ENCODE data around the gene NKIRAS1.

NKIRAS1 gene

GRCh38 chr3:23894254-23895061, 22.3 kb downstream of the NKIRAS1 start:
- Histone ChIP-seq H3K9me3 (ENCODE audit: control insufficient read depth, insufficient read depth, low read depth, low read length) (no peaks in the 10 kb centered on the region), H3K4me1 (ENCODE audit: control insufficient read depth, insufficient read depth, low read length) (no peaks in the 10 kb centered on the region), H3K4me3 (ENCODE audit: low read depth, low read length) (no peak overlapping the region), H3K36me3 (ENCODE audit: control insufficient read depth in 2 of 2, insufficient read depth in 1 of 2, low read length in 2 of 2) (peaks cover 8 to 80% of the 10 kb centered on the region in 2 experiments), H3K27ac (ENCODE audit: extremely low read depth, low read depth, low read length) (no peak overlapping the region)
- ChIA-PET CTCF (no interaction called here), POLR2A (interaction anchor here (0.7 kb wide), 1 partner anchor 22 kb away, joined by 3 read pairs; the partner anchor contains the start of genes NKIRAS1 and RPL15)
- no peak for TF ChIP-seq ZNF785 (tag by site-specific recombination; IDR thresholded peaks at IDR 0.05)

GRCh38 chr3:23889950-23890349, 26.8 kb downstream of the NKIRAS1 start:
- CTCF ChIA-PET, result interaction anchor here (0.6 to 1.4 kb wide), 3 partner anchors 10 to 105 kb away, joined by 4 read pairs; no protein-coding TSS in a partner anchor
- TF ChIP-seq KLF17 (tag by site-specific recombination; IDR thresholded peaks at IDR 0.05) (no peak), ZNF544 (tag by site-specific recombination; IDR thresholded peaks at IDR 0.05) (no peak), ZXDB (tag by site-specific recombination; IDR thresholded peaks at IDR 0.05) (no peak)
- TF ChIP-seq, protein P1, sequence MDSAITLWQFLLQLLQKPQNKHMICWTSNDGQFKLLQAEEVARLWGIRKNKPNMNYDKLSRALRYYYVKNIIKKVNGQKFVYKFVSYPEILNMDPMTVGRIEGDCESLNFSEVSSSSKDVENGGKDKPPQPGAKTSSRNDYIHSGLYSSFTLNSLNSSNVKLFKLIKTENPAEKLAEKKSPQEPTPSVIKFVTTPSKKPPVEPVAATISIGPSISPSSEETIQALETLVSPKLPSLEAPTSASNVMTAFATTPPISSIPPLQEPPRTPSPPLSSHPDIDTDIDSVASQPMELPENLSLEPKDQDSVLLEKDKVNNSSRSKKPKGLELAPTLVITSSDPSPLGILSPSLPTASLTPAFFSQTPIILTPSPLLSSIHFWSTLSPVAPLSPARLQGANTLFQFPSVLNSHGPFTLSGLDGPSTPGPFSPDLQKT (IDR thresholded peaks at IDR 0.05; ENCODE audit: borderline replicate concordance, low read depth, low read length), result no peak
- Histone ChIP-seq H3K27ac (ENCODE audit: extremely low read depth, low read depth, low read length) (no peak overlapping the region), H3K4me3 (ENCODE audit: low read depth, low read length) (no peak overlapping the region), H3K4me1 (ENCODE audit: control insufficient read depth, insufficient read depth, low read length) (no peaks in the 10 kb centered on the region), H3K36me3 (ENCODE audit: control insufficient read depth in 2 of 2, insufficient read depth in 1 of 2, low read length in 2 of 2) (peaks cover 0 to 64% of the 10 kb centered on the region in 2 experiments; a peak in 1 of 3 replicates), H3K9me3 (ENCODE audit: control insufficient read depth, insufficient read depth, low read depth, low read length) (no peaks in the 10 kb centered on the region)
- POLR2A ChIA-PET, result interaction anchor here (0.6 kb wide), 1 partner anchor 926 kb away, joined by 3 read pairs; no protein-coding TSS in a partner anchor

- no peak overlapping the region for H3K27ac ChIP-seq (ENCODE audit: extremely low read depth, low read depth, low read length)
- H3K4me3 ChIP-seq (ENCODE audit: low read depth, low read length), result no peak overlapping the region
- H3K36me3 ChIP-seq (ENCODE audit: control insufficient read depth in 2 of 2, insufficient read depth in 1 of 2, low read length in 2 of 2), result peaks cover 0 to 58% of the 10 kb centered on the region in 2 experiments; a peak in 1 of 3 replicates
- CTCF ChIA-PET, result interaction anchor here (1.1 to 1.8 kb wide), 6 partner anchors 11 to 105 kb away, joined by 3 to 5 read pairs (median 4); no protein-coding TSS in a partner anchor
- TF ChIP-seq ZNF24 (tag by site-specific recombination; IDR thresholded peaks at IDR 0.05) (no peak), ZNF558 (tag by site-specific recombination; IDR thresholded peaks at IDR 0.05) (no peak)
- no peaks in the 10 kb centered on the region for H3K9me3 ChIP-seq (ENCODE audit: control insufficient read depth, insufficient read depth, low read depth, low read length)
- POLR2A ChIA-PET, result no interaction called here
- no peaks in the 10 kb centered on the region for H3K4me1 ChIP-seq (ENCODE audit: control insufficient read depth, insufficient read depth, low read length)
Measured at GRCh38 chr3:23889386-23889785, 27.4 kb downstream of the NKIRAS1 start.

GRCh38 chr3:23888617-23889228, 28.1 kb downstream of the NKIRAS1 start:
- Histone ChIP-seq H3K4me3 (ENCODE audit: low read depth, low read length) (no peak overlapping the region), H3K36me3 (ENCODE audit: control insufficient read depth in 2 of 2, insufficient read depth in 1 of 2, low read length in 2 of 2) (peaks cover 0 to 54% of the 10 kb centered on the region in 2 experiments; a peak in 1 of 3 replicates), H3K9me3 (ENCODE audit: control insufficient read depth, insufficient read depth, low read depth, low read length) (no peaks in the 10 kb centered on the region), H3K4me1 (ENCODE audit: control insufficient read depth, insufficient read depth, low read length) (no peaks in the 10 kb centered on the region), H3K27ac (ENCODE audit: extremely low read depth, low read depth, low read length) (no peak overlapping the region)
- CTCF ChIA-PET, result interaction anchor here (0.6 to 1.8 kb wide), 11 partner anchors 11 to 1174 kb away, joined by 3 to 5 read pairs (median 4); no protein-coding TSS in a partner anchor
- TF ChIP-seq PRDM6 (tag by site-specific recombination; IDR thresholded peaks at IDR 0.05) (peak; percentile 42; the same call in 1 of the 2 replicates), SETDB1 (IDR thresholded peaks at IDR 0.05; ENCODE audit: insufficient read length, low read length) (no peak), ZNF654 (tag by site-specific recombination; IDR thresholded peaks at IDR 0.05; ENCODE audit: low read depth) (peak; percentile 73), ZBTB17 (tag by site-specific recombination; IDR thresholded peaks at IDR 0.05) (0 out of 2 replicates have a peak, but pooled peaks have one; percentile 12), ZFP3 (tag by site-specific recombination; IDR thresholded peaks at IDR 0.05; ENCODE audit: low read depth) (no peak), ZNF664 (tag by site-specific recombination; IDR thresholded peaks at IDR 0.05) (no peak), BCL11A (tag by site-specific recombination; IDR thresholded peaks at IDR 0.05; ENCODE audit: low read depth) (no peak), ZIC2 (tag by site-specific recombination; IDR thresholded peaks at IDR 0.05) (no peak), ZNF24 (tag by site-specific recombination; IDR thresholded peaks at IDR 0.05) (no peak), BCL6B (tag by site-specific recombination; IDR thresholded peaks at IDR 0.05) (no peak)
- TF ChIP-seq, protein P2, sequence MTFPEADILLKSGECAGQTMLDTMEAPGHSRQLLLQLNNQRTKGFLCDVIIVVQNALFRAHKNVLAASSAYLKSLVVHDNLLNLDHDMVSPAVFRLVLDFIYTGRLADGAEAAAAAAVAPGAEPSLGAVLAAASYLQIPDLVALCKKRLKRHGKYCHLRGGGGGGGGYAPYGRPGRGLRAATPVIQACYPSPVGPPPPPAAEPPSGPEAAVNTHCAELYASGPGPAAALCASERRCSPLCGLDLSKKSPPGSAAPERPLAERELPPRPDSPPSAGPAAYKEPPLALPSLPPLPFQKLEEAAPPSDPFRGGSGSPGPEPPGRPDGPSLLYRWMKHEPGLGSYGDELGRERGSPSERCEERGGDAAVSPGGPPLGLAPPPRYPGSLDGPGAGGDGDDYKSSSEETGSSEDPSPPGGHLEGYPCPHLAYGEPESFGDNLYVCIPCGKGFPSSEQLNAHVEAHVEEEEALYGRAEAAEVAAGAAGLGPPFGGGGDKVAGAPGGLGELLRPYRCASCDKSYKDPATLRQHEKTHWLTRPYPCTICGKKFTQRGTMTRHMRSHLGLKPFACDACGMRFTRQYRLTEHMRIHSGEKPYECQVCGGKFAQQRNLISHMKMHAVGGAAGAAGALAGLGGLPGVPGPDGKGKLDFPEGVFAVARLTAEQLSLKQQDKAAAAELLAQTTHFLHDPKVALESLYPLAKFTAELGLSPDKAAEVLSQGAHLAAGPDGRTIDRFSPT (tag by site-specific recombination; IDR thresholded peaks at IDR 0.05), result no peak
- POLR2A ChIA-PET, result interaction anchor here (0.6 kb wide), 1 partner anchor 28 kb away, joined by 3 read pairs; the partner anchor contains the start of genes NKIRAS1 and RPL15
